HUES48 (cell line): ENCODE results near the gene NCOA1.
"Not testable (repeated sequence)": the region's sequence is repeated elsewhere in the genome, so short reads cannot be mapped to it uniquely, and the experiment has no call there.

ENCODE experiments used
- H3K27ac ChIP-seq: one replicate; pipeline ENCODE4 v1.7.0; 2013; ENCODE audit warnings: low read depth, low read length, inconsistent platforms
- H3K27me3 ChIP-seq: 2 replicates; pipeline ENCODE4 v1.6.1; 2013; ENCODE audit warnings: mild to moderate bottlenecking, low read length; ENCODE audit not compliant: control insufficient read depth, insufficient read depth
- H3K36me3 ChIP-seq: 2 replicates; pipeline ENCODE4 v1.6.1; 2013; ENCODE audit warnings: low read length; ENCODE audit not compliant: control insufficient read depth, insufficient read depth
- H3K4me1 ChIP-seq: 2 replicates; pipeline ENCODE4 v1.6.1; 2013; ENCODE audit warnings: mild to moderate bottlenecking, low read length; ENCODE audit not compliant: control insufficient read depth, insufficient read depth
- H3K4me3 ChIP-seq: 2 replicates; pipeline ENCODE4 v1.5.1; 2013; ENCODE audit warnings: mild to moderate bottlenecking, low read depth, low read length
- H3K9ac ChIP-seq: 2 replicates; pipeline ENCODE4 v1.6.1; 2013; ENCODE audit warnings: mild to moderate bottlenecking, low read depth, low read length, moderate library complexity
- H3K9me3 ChIP-seq: 2 replicates; pipeline ENCODE4 v1.6.1; 2013; ENCODE audit warnings: low read length; ENCODE audit not compliant: control insufficient read depth, insufficient read depth

NCOA1 gene

DNA sequence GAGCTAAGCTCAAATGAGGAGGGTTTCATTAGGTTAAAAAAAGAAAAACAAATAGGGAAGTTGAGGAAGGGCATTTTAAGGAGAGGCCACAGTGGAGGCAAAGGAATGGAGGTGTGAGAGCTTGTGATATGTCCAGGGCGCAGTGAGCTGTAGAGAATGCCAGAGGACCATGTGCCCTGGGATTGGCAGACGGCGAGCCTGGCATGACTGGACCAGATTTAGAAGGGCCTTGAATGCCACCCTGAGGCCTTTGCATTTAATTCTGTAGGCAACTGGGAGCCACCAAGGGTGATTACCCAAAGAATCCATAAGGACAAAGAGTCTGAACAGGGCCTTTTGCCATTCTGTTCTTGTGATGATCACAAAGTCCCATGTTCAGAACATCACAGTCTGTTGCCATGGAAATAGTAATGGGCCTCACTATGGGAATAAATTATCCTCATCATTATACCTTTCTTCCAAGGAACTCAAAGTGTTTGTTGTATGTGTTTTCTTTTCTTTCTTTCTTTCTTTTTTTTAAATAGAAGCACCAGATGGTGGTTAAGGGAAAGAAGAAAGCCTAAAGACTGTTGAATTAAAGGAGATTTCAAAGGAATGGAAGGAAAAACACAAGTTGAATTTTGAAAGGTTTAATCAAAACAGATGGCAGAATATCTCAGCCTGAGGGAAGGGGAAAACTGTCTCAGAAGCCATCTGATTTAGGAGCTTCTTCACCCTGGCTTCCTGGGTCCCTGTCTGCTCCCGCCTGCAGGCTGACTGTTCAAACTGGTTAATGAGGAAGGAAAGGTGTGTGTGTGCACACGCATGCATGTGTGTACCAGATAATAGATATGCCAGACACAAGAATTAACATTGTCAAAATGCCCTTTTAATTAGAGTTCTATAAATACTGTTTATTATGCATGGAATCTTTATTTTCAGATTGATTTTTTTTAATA is 31.6 kb upstream of the NCOA1 start:
- Histone ChIP-seq H3K4me1 (peaks cover 10% of the 10 kb centered on the region; the same call in 1 of the 2 replicates), H3K27ac (no peak overlapping the region), H3K9ac (no peak overlapping the region), H3K36me3 (no peaks in the 10 kb centered on the region), H3K4me3 (no peak overlapping the region), H3K27me3 (no peaks in the 10 kb centered on the region), H3K9me3 (no peaks in the 10 kb centered on the region)

DNA sequence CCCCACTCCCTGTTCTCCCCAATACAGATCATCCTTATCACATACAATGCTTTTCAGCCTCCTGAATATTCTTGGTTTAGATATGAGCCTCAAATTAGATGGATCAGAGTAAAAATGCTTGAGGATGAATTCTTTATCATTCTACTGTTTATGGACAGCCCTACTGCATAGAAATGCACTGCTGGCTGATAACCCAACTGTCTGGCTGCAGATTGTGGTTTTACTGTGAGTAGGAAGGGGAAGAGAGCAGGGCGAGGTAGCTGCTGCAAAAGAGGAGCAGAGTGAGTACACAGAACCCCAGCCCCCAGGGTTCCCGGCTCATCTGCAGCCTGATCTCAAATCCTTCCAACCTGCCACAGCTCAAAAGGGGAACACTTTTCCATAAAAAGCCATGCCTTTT is 29.4 kb upstream of the NCOA1 start:
- Histone ChIP-seq H3K9ac (no peak overlapping the region), H3K4me3 (no peak overlapping the region), H3K4me1 (peaks cover 12% of the 10 kb centered on the region), H3K27ac (no peak overlapping the region), H3K27me3 (no peaks in the 10 kb centered on the region), H3K9me3 (no peaks in the 10 kb centered on the region), H3K36me3 (no peaks in the 10 kb centered on the region)

- no peaks in the 10 kb centered on the region for H3K27me3 ChIP-seq
- H3K4me3 ChIP-seq: no peak overlapping the region
- peaks cover 22% of the 10 kb centered on the region for H3K4me1 ChIP-seq
- H3K36me3 ChIP-seq: no peaks in the 10 kb centered on the region
- H3K27ac ChIP-seq: no peak overlapping the region
- no peaks in the 10 kb centered on the region for H3K9me3 ChIP-seq
- H3K9ac ChIP-seq: no peak overlapping the region
These were observed 27.8 kb upstream of the NCOA1 start for GRCh38 chr2:24463271-24463670.

- H3K36me3 ChIP-seq: no peaks in the 10 kb centered on the region
- no peak overlapping the region for H3K9ac ChIP-seq
- H3K27me3 ChIP-seq: no peaks in the 10 kb centered on the region
- peaks cover 12% of the 10 kb centered on the region for H3K4me1 ChIP-seq
- no peaks in the 10 kb centered on the region for H3K9me3 ChIP-seq
- peak overlapping the region; percentile 55 for H3K27ac ChIP-seq
- no peak overlapping the region for H3K4me3 ChIP-seq
These were observed 23.9 kb upstream of the NCOA1 start for GRCh38 chr2:24466871-24467870.

GRCh38 chr2:24468453-24468852 is 22.6 kb upstream of the NCOA1 start:
- not testable (repeated sequence) for H3K9me3 ChIP-seq, H3K36me3 ChIP-seq, H3K27me3 ChIP-seq, H3K27ac ChIP-seq, H3K4me3 ChIP-seq, H3K9ac ChIP-seq
- H3K4me1 ChIP-seq: peaks cover 12% of the 10 kb centered on the region

GRCh38 chr2:24469148-24469650 is 21.9 kb upstream of the NCOA1 start:
- Histone ChIP-seq H3K4me3 (no peak overlapping the region), H3K9ac (no peak overlapping the region), H3K4me1 (peaks cover 12% of the 10 kb centered on the region), H3K9me3 (no peaks in the 10 kb centered on the region), H3K27ac (no peak overlapping the region), H3K36me3 (no peaks in the 10 kb centered on the region), H3K27me3 (no peaks in the 10 kb centered on the region)

GRCh38 chr2:24471662-24472061 is 19.4 kb upstream of the NCOA1 start:
- no peaks in the 10 kb centered on the region for H3K27me3 ChIP-seq
- no peak overlapping the region for H3K4me3 ChIP-seq
- peaks cover 10% of the 10 kb centered on the region for H3K4me1 ChIP-seq
- no peak overlapping the region for H3K9ac ChIP-seq
- H3K27ac ChIP-seq: no peak overlapping the region
- no peaks in the 10 kb centered on the region for H3K36me3 ChIP-seq
- H3K9me3 ChIP-seq: no peaks in the 10 kb centered on the region

- Histone ChIP-seq H3K4me1 (peaks cover 3% of the 10 kb centered on the region), H3K36me3 (no peaks in the 10 kb centered on the region), H3K9me3 (no peaks in the 10 kb centered on the region), H3K27ac (no peak overlapping the region), H3K9ac (no peak overlapping the region), H3K4me3 (no peak overlapping the region), H3K27me3 (no peaks in the 10 kb centered on the region)
These were observed 18.6 kb upstream of the NCOA1 start for GRCh38 chr2:24472416-24472815.

DNA sequence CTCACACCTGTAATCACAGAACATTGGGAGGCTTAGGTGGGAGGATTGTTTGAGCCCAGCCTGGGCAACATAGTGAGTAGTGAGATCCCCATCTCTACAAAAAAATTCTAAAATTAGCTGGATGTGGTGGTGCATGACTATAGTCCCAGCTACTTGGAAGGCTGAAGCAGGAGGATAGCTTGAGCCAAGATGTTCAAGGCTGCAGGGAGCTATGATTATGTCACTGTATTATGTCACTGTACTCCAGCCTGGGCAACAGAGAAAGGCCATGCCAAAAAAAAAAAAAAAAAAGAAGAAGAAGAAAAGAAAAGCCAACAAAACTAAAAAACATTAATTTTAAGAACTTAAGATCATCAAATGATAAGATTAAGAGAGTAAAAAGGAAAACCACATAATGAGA is 17.4 kb upstream of the NCOA1 start:
- H3K4me3 ChIP-seq: no peak overlapping the region
- no peaks in the 10 kb centered on the region for H3K9me3 ChIP-seq
- H3K9ac ChIP-seq: no peak overlapping the region
- H3K27ac ChIP-seq: no peak overlapping the region
- H3K36me3 ChIP-seq: no peaks in the 10 kb centered on the region
- H3K4me1 ChIP-seq: no peaks in the 10 kb centered on the region
- no peaks in the 10 kb centered on the region for H3K27me3 ChIP-seq

DNA sequence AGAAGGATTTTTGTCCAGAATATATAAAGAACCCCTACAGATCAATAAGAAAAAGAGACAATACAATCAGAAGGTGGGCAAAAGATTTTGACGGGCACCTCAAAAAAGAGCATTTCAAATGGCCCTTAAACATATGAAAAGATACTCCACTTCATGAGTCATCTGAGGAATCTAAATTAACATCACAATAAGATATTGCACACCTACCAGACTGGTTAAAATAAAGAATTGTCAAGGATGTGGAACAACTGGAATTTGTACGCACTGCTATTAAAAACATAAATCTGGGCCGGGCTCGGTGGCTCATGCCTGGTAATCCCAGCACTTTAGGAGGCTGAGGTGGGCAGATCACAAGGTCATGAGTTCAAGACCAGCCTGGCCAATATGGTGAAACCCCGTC is 17.0 kb upstream of the NCOA1 start:
- Histone ChIP-seq H3K27ac (no peak overlapping the region), H3K27me3 (no peaks in the 10 kb centered on the region)

More for the DNA sequence above, 17.0 kb upstream of the NCOA1 start:
- Histone ChIP-seq H3K9ac (no peak overlapping the region), H3K36me3 (no peaks in the 10 kb centered on the region), H3K4me3 (no peak overlapping the region), H3K4me1 (no peaks in the 10 kb centered on the region), H3K9me3 (no peaks in the 10 kb centered on the region)
